Calu3 (cell line): ENCODE results near the gene SUSD3. TPM values are rescaled to one million over a fixed set of nuclear protein-coding genes. Genes with fewer than 3 reads are reported as not detected.
"Not testable (repeated sequence)": the region's sequence is repeated elsewhere in the genome, so short reads cannot be mapped to it uniquely, and the experiment has no call there.

Experiments used
- BruUV-seq: library from RNA; stranded (reverse); fragments of 400-500 nt; replicated peaks from 2 replicates; lab custom pipeline; 2021; lab: Mats Ljungman, UMichigan
- CTCF ChIA-PET: fragments of 300-600 bp; sonication (Branson Sonifier 250); formaldehyde crosslinking; loops from one replicate; lab custom pipeline; 2022; ENCODE audit warnings: antibody characterized with exemption; lab: Charles Lee
- DNase-seq: peaks from one replicate; pipeline ENCODE4 v3.0.0; 2022
- H3K27ac Mint-ChIP-seq: one replicate; pipeline ENCODE4 v1.8.0; 2022; ENCODE audit warnings: mixed read lengths; ENCODE audit not compliant: unreplicated experiment
- H3K27me3 Mint-ChIP-seq: one replicate; pipeline ENCODE4 v1.8.0; 2022; ENCODE audit warnings: mixed read lengths; ENCODE audit not compliant: unreplicated experiment
- H3K36me3 Mint-ChIP-seq: one replicate; pipeline ENCODE4 v1.8.0; 2022; ENCODE audit warnings: mild to moderate bottlenecking, moderate library complexity, mixed read lengths; ENCODE audit not compliant: insufficient read depth, unreplicated experiment
- H3K4me1 Mint-ChIP-seq: one replicate; pipeline ENCODE4 v1.8.0; 2022; ENCODE audit warnings: mild to moderate bottlenecking, low read depth, mixed read lengths; ENCODE audit not compliant: unreplicated experiment
- H3K4me3 Mint-ChIP-seq: one replicate; pipeline ENCODE4 v1.8.0; 2022; ENCODE audit warnings: mild to moderate bottlenecking, low read depth, moderate library complexity, mixed read lengths; ENCODE audit not compliant: unreplicated experiment
- H3K9me3 Mint-ChIP-seq: one replicate; pipeline ENCODE4 v1.8.0; 2022; ENCODE audit warnings: low read depth, mixed read lengths; ENCODE audit not compliant: unreplicated experiment
- CTCF ChIP-seq: fragments of 200-600 bp; IDR thresholded peaks from one replicate; pipeline ENCODE4 v1.8.0; 2022; ENCODE audit warnings: antibody characterized with exemption; ENCODE audit not compliant: unreplicated experiment
- intact Hi-C: fragments of 100-400 bp; cut with micrococcal nuclease; formaldehyde crosslinking; loops from one replicate; pipeline ENCODE4 v1.10.0; 2022; ENCODE audit not compliant: unreplicated experiment
- total RNA-seq: library from RNA; stranded (reverse); gene quantifications from 2 replicates; pipeline ENCODE4 v1.2.3, GENCODE V29; 2022

Gene SUSD3
- total RNA-seq, 1 experiment from 2014 or later, result 1.3 TPM

GRCh38 chr9:93011114-93011513, 47.4 kb upstream of the SUSD3 start:
- Mint-ChIP-seq H3K36me3 (no peaks in the 10 kb centered on the region), H3K4me3 (no peak overlapping the region), H3K9me3 (no peaks in the 10 kb centered on the region), H3K27me3 (no peaks in the 10 kb centered on the region), H3K4me1 (no peaks in the 10 kb centered on the region), H3K27ac (no peak overlapping the region)
- intact Hi-C loops, result no loop called here
- CTCF ChIA-PET, result no interaction called here
- no peak for DNase-seq
- BruUV-seq, result no TSS peak
- no peak for TF ChIP-seq CTCF

GRCh38 chr9:93012963-93013855, 45.3 kb upstream of the SUSD3 start:
- intact Hi-C loops, result no loop called here

GRCh38 chr9:93013856-93014582, 44.5 kb upstream of the SUSD3 start:
- Mint-ChIP-seq H3K27ac (no peak overlapping the region), H3K4me1 (no peaks in the 10 kb centered on the region)
- intact Hi-C loops, result no loop called here

More at GRCh38 chr9:93012963-93013855, 45.3 kb upstream of the SUSD3 start:
- no peak for DNase-seq
- no peaks in the 10 kb centered on the region for H3K9me3 Mint-ChIP-seq
- no peaks in the 10 kb centered on the region for H3K36me3 Mint-ChIP-seq
- CTCF ChIA-PET, result interaction anchor here (1.2 kb wide), 1 partner anchor 10 kb away, joined by 3 read pairs; no protein-coding TSS in a partner anchor
- no peak overlapping the region for H3K4me3 Mint-ChIP-seq
- H3K4me1 Mint-ChIP-seq, result no peaks in the 10 kb centered on the region
- no TSS peak for BruUV-seq
- no peak for TF ChIP-seq CTCF
- no peaks in the 10 kb centered on the region for H3K27me3 Mint-ChIP-seq
- no peak overlapping the region for H3K27ac Mint-ChIP-seq

GRCh38 chr9:93015190-93015589, 43.3 kb upstream of the SUSD3 start:
- BruUV-seq, H3K4me1 Mint-ChIP-seq, H3K27me3 Mint-ChIP-seq, CTCF ChIA-PET, H3K36me3 Mint-ChIP-seq, intact Hi-C loops, H3K27ac Mint-ChIP-seq, DNase-seq, H3K9me3 Mint-ChIP-seq, H3K4me3 Mint-ChIP-seq: not testable (repeated sequence)

More at GRCh38 chr9:93013856-93014582, 44.5 kb upstream of the SUSD3 start:
- no peaks in the 10 kb centered on the region for H3K27me3 Mint-ChIP-seq
- no peak overlapping the region for H3K4me3 Mint-ChIP-seq
- no peak for DNase-seq
- no TSS peak for BruUV-seq
- H3K36me3 Mint-ChIP-seq, result no peaks in the 10 kb centered on the region
- no peak for TF ChIP-seq CTCF
- CTCF ChIA-PET, result interaction anchor here (1.2 kb wide), 1 partner anchor 10 kb away, joined by 3 read pairs; no protein-coding TSS in a partner anchor
- no peaks in the 10 kb centered on the region for H3K9me3 Mint-ChIP-seq
